ENCODE measurements around the gene DEDD2.

Gene DEDD2

GRCh38 chr19:42226886-42227285 is 9.4 kb upstream of the DEDD2 start:
- DNase-seq, result no peak

- DNase-seq, result no peak
Observed at GRCh38 chr19:42225718-42226292, 8.3 kb upstream of the DEDD2 start.

- no peak for DNase-seq
Observed at GRCh38 chr19:42224940-42225717, 7.7 kb upstream of the DEDD2 start.

GRCh38 chr19:42220751-42221097 is 3.2 kb upstream of the DEDD2 start:
- no peak for DNase-seq

- peak; percentile 92 to 98 (median 96) for DNase-seq
Observed at GRCh38 chr19:42219812-42220750, 2.6 kb upstream of the DEDD2 start, which contains the start of gene ZNF526. ZNF526 (plus strand) TSS chr19:42220312; CDS start chr19:42224404, 4,092 bp downstream.

- peak in 1 of 5 experiments; percentile 51 for DNase-seq
Observed at GRCh38 chr19:42216653-42217519, 591 bp downstream of the DEDD2 start.

GRCh38 chr19:42214810-42215485 is 2.5 kb downstream of the DEDD2 start:
- DNase-seq, result no peak

GRCh38 chr19:42212886-42213285 is 4.6 kb downstream of the DEDD2 start:
- no peak for DNase-seq

GRCh38 chr19:42208612-42209011 is 8.9 kb downstream of the DEDD2 start:
- DNase-seq, result no peak

- DNase-seq, result peak in 1 of 5 experiments; percentile 31
Observed at GRCh38 chr19:42207767-42208271, 9.7 kb downstream of the DEDD2 start.

- DNase-seq, result no peak
Observed at GRCh38 chr19:42206871-42207755, 10.4 kb downstream of the DEDD2 start.

- DNase-seq, result no peak
Observed at GRCh38 chr19:42204664-42205063, 12.8 kb downstream of the DEDD2 start.

- no peak for DNase-seq
Observed at GRCh38 chr19:42203700-42204099, 13.8 kb downstream of the DEDD2 start.

- DNase-seq, result no peak
Observed at GRCh38 chr19:42202290-42202880, 15.1 kb downstream of the DEDD2 start.

- peak in 3 of 5 experiments; percentile 32 to 81 (median 72) for DNase-seq
Observed at GRCh38 chr19:42201489-42202289, 15.8 kb downstream of the DEDD2 start.

- DNase-seq, result peak in 1 of 5 experiments; percentile 32
Observed at GRCh38 chr19:42200116-42200715, 17.3 kb downstream of the DEDD2 start.

- peak in 3 of 5 experiments; percentile 35 to 90 (median 66) for DNase-seq
Observed at GRCh38 chr19:42199440-42200115, 17.9 kb downstream of the DEDD2 start.
